AG04449 (cell line): ENCODE data around the gene TADA3.
A peak's percentile ranks its signal among the peaks of the same experiment; 100 is the strongest.

Source experiments
- CTCF ChIA-PET: fragments of 350-600 bp; formaldehyde crosslinking; extraction: SDS; loops from one replicate; lab custom pipeline; 2021; ENCODE audit warnings: antibody characterized with exemption; lab: Yijun Ruan, JAX
- POLR2A ChIA-PET: fragments of 400-600, 350-600 bp; formaldehyde crosslinking; extraction: SDS; loops from one replicate; lab custom pipeline; 2020; ENCODE audit warnings: antibody characterized with exemption, inconsistent platforms; lab: Yijun Ruan, JAX
- DNase-seq: peaks from one replicate; pipeline ENCODE4 v3.0.0-alpha.2; 2010; ENCODE audit warnings: low read depth, low spot score
- H3K4me3 ChIP-seq: 2 replicates; pipeline ENCODE4 v1.5.1; 2011; ENCODE audit warnings: low read depth, mild to moderate bottlenecking, control low read depth, low read length
- CTCF ChIP-seq: IDR thresholded peaks from one replicate; pipeline ENCODE4 v1.5.1; 2011; ENCODE audit warnings: mild to moderate bottlenecking, moderate library complexity, low read length, control low read depth, inconsistent platforms; ENCODE audit not compliant: insufficient read depth; ENCODE audit errors: missing control alignments

TADA3 gene

GRCh38 chr3:9792405-9793160 is at the start of gene TADA3, which contains the start of gene ARPC4:
TADA3 (minus strand) TSS chr3:9792473; CDS start chr3:9791466, 1,007 bp downstream.
ARPC4 (plus strand) TSS chr3:9793082; CDS start chr3:9793122, 40 bp downstream.
- ChIA-PET CTCF (interaction anchor here (0.8 to 1.8 kb wide), 4 partner anchors 11 to 42 kb away, joined by 3 to 7 read pairs (median 4); no protein-coding TSS in a partner anchor), POLR2A (interaction anchor here (0.7 to 1.8 kb wide), 15 partner anchors 8 to 154 kb away, joined by 3 to 13 read pairs (median 4); partner anchors contain the start of genes BRPF1, CRELD1, OGG1 and RPUSD3)
- TF ChIP-seq CTCF = peak; percentile 8
- DNase-seq = peak; percentile 86
- peak within 1 kb of the TSS; percentile 99 for H3K4me3 ChIP-seq

GRCh38 chr3:9841015-9841414 is 48.7 kb upstream of the TADA3 start:
- ChIA-PET CTCF (interaction anchor here (1.8 to 2.7 kb wide), 3 partner anchors 8 to 106 kb away, joined by 9 to 13 read pairs (median 12); no protein-coding TSS in a partner anchor), POLR2A (interaction anchor here (0.6 kb wide), 1 partner anchor 43 kb away, joined by 4 read pairs; no protein-coding TSS in a partner anchor)
- DNase-seq = no peak
- H3K4me3 ChIP-seq = no peak overlapping the region
- no peak for TF ChIP-seq CTCF

GRCh38 chr3:9838856-9839255 is 46.6 kb upstream of the TADA3 start:
- TF ChIP-seq CTCF = no peak
- ChIA-PET CTCF (interaction anchor here (1.1 to 2.7 kb wide), 4 partner anchors 7 to 170 kb away, joined by 3 to 12 read pairs (median 6); no protein-coding TSS in a partner anchor), POLR2A (no interaction called here)
- DNase-seq = no peak
- H3K4me3 ChIP-seq = no peak overlapping the region

GRCh38 chr3:9837701-9838582 is 45.7 kb upstream of the TADA3 start:
- DNase-seq = no peak
- ChIA-PET POLR2A (no interaction called here), CTCF (interaction anchor here (0.6 to 2.2 kb wide), 4 partner anchors 19 to 171 kb away, joined by 3 to 8 read pairs (median 4); no protein-coding TSS in a partner anchor)
- H3K4me3 ChIP-seq = no peak overlapping the region
- TF ChIP-seq CTCF = no peak

- no peak for TF ChIP-seq CTCF
- ChIA-PET POLR2A (no interaction called here), CTCF (interaction anchor here (1.3 kb wide), 2 partner anchors 112 to 117 kb away, joined by 3 to 6 read pairs; no protein-coding TSS in a partner anchor)
Observed at GRCh38 chr3:9834520-9835380, 42.5 kb upstream of the TADA3 start.

More at GRCh38 chr3:9834520-9835380, 42.5 kb upstream of the TADA3 start:
- H3K4me3 ChIP-seq = no peak overlapping the region
- no peak for DNase-seq
